ENCODE results near the gene SAMSN1.

DNA sequence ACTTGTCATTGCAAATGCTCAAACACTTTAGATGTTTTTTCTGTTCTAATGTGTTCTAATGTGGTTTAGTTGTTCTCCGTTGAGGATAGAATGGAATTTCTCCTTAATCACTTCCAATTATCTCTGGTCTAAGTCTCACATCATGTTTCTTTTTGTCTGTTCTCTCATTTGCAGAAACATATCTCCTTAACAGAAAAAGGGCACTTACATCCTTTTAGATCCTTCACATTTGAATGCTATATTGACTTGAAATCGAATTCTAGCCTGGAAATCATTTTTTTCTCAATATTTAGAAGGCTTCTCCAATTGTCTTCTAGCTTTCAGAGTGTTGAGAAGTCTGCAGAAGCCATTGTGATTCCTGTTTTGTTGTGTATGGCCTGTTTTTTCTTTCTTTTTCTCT, 7.3 kb upstream of the SAMSN1 start:
- no peak for TF ChIP-seq CTCF (tag by site-specific recombination; IDR thresholded peaks at IDR 0.05)
- TF ChIP-seq ZNF514 (tag by site-specific recombination; IDR thresholded peaks at IDR 0.05), result no peak
